ENCODE results near the gene TEX44.

Gene TEX44

GRCh38 chr2:231605607-231606091, 13.0 kb downstream of the TEX44 start:
- H3K27ac Mint-ChIP-seq, result peak overlapping the region; percentile 94
- H3K27me3 Mint-ChIP-seq, result no peaks in the 10 kb centered on the region
- peak overlapping the region; percentile 66 to 81 for H3K4me3 Mint-ChIP-seq
- no peak for DNase-seq
- no peaks in the 10 kb centered on the region for H3K9me3 Mint-ChIP-seq
- peak in 1 of 2 donors; percentile 5 for ATAC-seq (replicated peaks)
- H3K36me3 Mint-ChIP-seq, result no peaks in the 10 kb centered on the region
- peaks cover 35 to 42% of the 10 kb centered on the region in 2 donors for H3K4me1 Mint-ChIP-seq

GRCh38 chr2:231606941-231607340, 14.3 kb downstream of the TEX44 start:
- DNase-seq, result no peak
- Mint-ChIP-seq H3K27me3 (no peaks in the 10 kb centered on the region), H3K4me3 (no peak overlapping the region), H3K36me3 (no peaks in the 10 kb centered on the region), H3K9me3 (no peaks in the 10 kb centered on the region), H3K4me1 (peaks cover 41 to 47% of the 10 kb centered on the region in 2 donors), H3K27ac (no peak overlapping the region)
- no peak for ATAC-seq (replicated peaks)

- peak; percentile 33 for DNase-seq
- peak in 1 of 2 donors; percentile 11 for ATAC-seq (replicated peaks)
Measured at GRCh38 chr2:231611273-231612108, 18.8 kb downstream of the TEX44 start.

GRCh38 chr2:231612109-231612455, 19.4 kb downstream of the TEX44 start:
- ATAC-seq (replicated peaks) (no peak), DNase-seq (no peak)
- H3K36me3 Mint-ChIP-seq, result no peaks in the 10 kb centered on the region
- H3K27ac Mint-ChIP-seq, result peak overlapping the region; percentile 99
- no peaks in the 10 kb centered on the region for H3K27me3 Mint-ChIP-seq
- H3K4me1 Mint-ChIP-seq, result peaks cover 46 to 62% of the 10 kb centered on the region in 2 donors
- no peaks in the 10 kb centered on the region for H3K9me3 Mint-ChIP-seq
- no peak overlapping the region for H3K4me3 Mint-ChIP-seq

More at GRCh38 chr2:231611273-231612108, 18.8 kb downstream of the TEX44 start:
- Mint-ChIP-seq H3K36me3 (no peaks in the 10 kb centered on the region), H3K4me1 (peaks cover 44 to 56% of the 10 kb centered on the region in 2 donors), H3K4me3 (peak overlapping the region in 1 of 2 donors; percentile 18), H3K27ac (peak overlapping the region; percentile 99), H3K27me3 (no peaks in the 10 kb centered on the region), H3K9me3 (no peaks in the 10 kb centered on the region)

- no peaks in the 10 kb centered on the region for H3K9me3 Mint-ChIP-seq
- peak overlapping the region; percentile 79 to 95 for H3K4me3 Mint-ChIP-seq
- H3K36me3 Mint-ChIP-seq, result no peaks in the 10 kb centered on the region
- DNase-seq (peak; percentile 90), ATAC-seq (replicated peaks) (peak; percentile 62 to 64)
- H3K27me3 Mint-ChIP-seq, result no peaks in the 10 kb centered on the region
- H3K27ac Mint-ChIP-seq, result peak overlapping the region; percentile 99
- H3K4me1 Mint-ChIP-seq, result peaks cover 51 to 68% of the 10 kb centered on the region in 2 donors
Measured at GRCh38 chr2:231612456-231613330, 20.0 kb downstream of the TEX44 start.

GRCh38 chr2:231613331-231613662, 20.6 kb downstream of the TEX44 start:
- H3K27ac Mint-ChIP-seq, result peak overlapping the region; percentile 99
- no peak for ATAC-seq (replicated peaks)
- DNase-seq, result no peak
- no peaks in the 10 kb centered on the region for H3K27me3 Mint-ChIP-seq
- H3K4me3 Mint-ChIP-seq, result peak overlapping the region; percentile 79 to 95
- H3K4me1 Mint-ChIP-seq, result peaks cover 49 to 73% of the 10 kb centered on the region in 2 donors
- no peaks in the 10 kb centered on the region for H3K9me3 Mint-ChIP-seq
- no peaks in the 10 kb centered on the region for H3K36me3 Mint-ChIP-seq

GRCh38 chr2:231613663-231614558, 21.2 kb downstream of the TEX44 start:
- Mint-ChIP-seq H3K27me3 (no peaks in the 10 kb centered on the region), H3K4me1 (peaks cover 48 to 74% of the 10 kb centered on the region in 2 donors)

GRCh38 chr2:231614559-231615057, 21.9 kb downstream of the TEX44 start:
- Mint-ChIP-seq H3K4me1 (peaks cover 48 to 74% of the 10 kb centered on the region in 2 donors), H3K27me3 (no peaks in the 10 kb centered on the region), H3K4me3 (peak overlapping the region; percentile 89 to 95), H3K9me3 (no peaks in the 10 kb centered on the region), H3K36me3 (no peaks in the 10 kb centered on the region), H3K27ac (peak overlapping the region; percentile 99)
- peak; percentile 72 for DNase-seq
- ATAC-seq (replicated peaks), result peak; percentile 9 to 15

More at GRCh38 chr2:231613663-231614558, 21.2 kb downstream of the TEX44 start:
- H3K4me3 Mint-ChIP-seq, result peak overlapping the region; percentile 89 to 95
- H3K9me3 Mint-ChIP-seq, result no peaks in the 10 kb centered on the region
- no peaks in the 10 kb centered on the region for H3K36me3 Mint-ChIP-seq
- DNase-seq, result peak; percentile 96
- peak; percentile 76 to 81 for ATAC-seq (replicated peaks)
- peak overlapping the region; percentile 99 for H3K27ac Mint-ChIP-seq

GRCh38 chr2:231615058-231615671, 22.5 kb downstream of the TEX44 start:
- no peaks in the 10 kb centered on the region for H3K27me3 Mint-ChIP-seq
- H3K9me3 Mint-ChIP-seq, result no peaks in the 10 kb centered on the region
- ATAC-seq (replicated peaks) (no peak), DNase-seq (no peak)
- peak overlapping the region; percentile 99 for H3K27ac Mint-ChIP-seq
- peak overlapping the region; percentile 89 to 95 for H3K4me3 Mint-ChIP-seq
- H3K36me3 Mint-ChIP-seq, result no peaks in the 10 kb centered on the region
- peaks cover 48 to 74% of the 10 kb centered on the region in 2 donors for H3K4me1 Mint-ChIP-seq

- peak overlapping the region; percentile 41 to 52 for H3K4me3 Mint-ChIP-seq
- H3K4me1 Mint-ChIP-seq, result peaks cover 41 to 65% of the 10 kb centered on the region in 2 donors
- DNase-seq (no peak), ATAC-seq (replicated peaks) (no peak)
- no peaks in the 10 kb centered on the region for H3K36me3 Mint-ChIP-seq
- no peaks in the 10 kb centered on the region for H3K9me3 Mint-ChIP-seq
- peak overlapping the region; percentile 75 for H3K27ac Mint-ChIP-seq
- H3K27me3 Mint-ChIP-seq, result no peaks in the 10 kb centered on the region
Measured at GRCh38 chr2:231616296-231616695, 23.6 kb downstream of the TEX44 start.

GRCh38 chr2:231617059-231617926, 24.6 kb downstream of the TEX44 start:
- Mint-ChIP-seq H3K4me3 (no peak overlapping the region), H3K9me3 (no peaks in the 10 kb centered on the region), H3K27me3 (no peaks in the 10 kb centered on the region), H3K36me3 (no peaks in the 10 kb centered on the region), H3K4me1 (peaks cover 31 to 64% of the 10 kb centered on the region in 2 donors), H3K27ac (peak overlapping the region; percentile 28)
- no peak for ATAC-seq (replicated peaks)
- DNase-seq, result no peak

GRCh38 chr2:231621051-231621879, 28.6 kb downstream of the TEX44 start:
- no peak overlapping the region for H3K27ac Mint-ChIP-seq
- H3K9me3 Mint-ChIP-seq, result no peaks in the 10 kb centered on the region
- H3K4me1 Mint-ChIP-seq, result peaks cover 11 to 29% of the 10 kb centered on the region in 2 donors
- no peak overlapping the region for H3K4me3 Mint-ChIP-seq
- H3K36me3 Mint-ChIP-seq, result no peaks in the 10 kb centered on the region
- no peak for DNase-seq
- H3K27me3 Mint-ChIP-seq, result peaks cover 0 to 6% of the 10 kb centered on the region in 2 donors
- no peak for ATAC-seq (replicated peaks)

Data from stimulated activated naive B cell treated with anti-CD40 and anti-IgM and Interleukin-4, amounts not matched to agents 10 μg/mL and 1 μg/mL and 100 μg/mL, for 72 hours (primary cell).